ENCODE measurements around the gene DUSP9. TPM values are rescaled to one million over a fixed set of nuclear protein-coding genes. Genes with fewer than 3 reads are reported as not detected.

The DUSP9 gene
- total RNA-seq, 1 donor from 2014 or later: not detected

- intact Hi-C loops (cut with DNase I): no loop called here
- H3K4me1 ChIP-seq: no peaks in the 10 kb centered on the region
- ATAC-seq: no peak
- no peaks in the 10 kb centered on the region for H3K36me3 ChIP-seq
- peak; percentile 39 for DNase-seq
- H3K4me3 ChIP-seq: no peak overlapping the region
- no peaks in the 10 kb centered on the region for H3K9me3 ChIP-seq
- H3K27ac ChIP-seq: no peak overlapping the region
- TF ChIP-seq CTCF (IDR thresholded peaks at IDR 0.05): no peak
- H3K27me3 ChIP-seq: no peaks in the 10 kb centered on the region
These were observed 13.3 kb upstream of the DUSP9 start for GRCh38 chrX:153633607-153634180.

GRCh38 chrX:153634236-153634635, 12.8 kb upstream of the DUSP9 start:
- ATAC-seq (no peak), DNase-seq (no peak)
- intact Hi-C loops (cut with DNase I): no loop called here
- no peaks in the 10 kb centered on the region for H3K4me1 ChIP-seq
- no peaks in the 10 kb centered on the region for H3K27me3 ChIP-seq
- no peak overlapping the region for H3K27ac ChIP-seq
- no peaks in the 10 kb centered on the region for H3K9me3 ChIP-seq
- TF ChIP-seq CTCF (IDR thresholded peaks at IDR 0.05): no peak
- H3K36me3 ChIP-seq: no peaks in the 10 kb centered on the region
- no peak overlapping the region for H3K4me3 ChIP-seq

- Histone ChIP-seq H3K9me3 (no peaks in the 10 kb centered on the region), H3K27me3 (no peaks in the 10 kb centered on the region), H3K27ac (no peak overlapping the region), H3K4me1 (no peaks in the 10 kb centered on the region), H3K4me3 (no peak overlapping the region), H3K36me3 (no peaks in the 10 kb centered on the region)
- DNase-seq (no peak), ATAC-seq (no peak)
- intact Hi-C loops (cut with DNase I): no loop called here
- no peak for TF ChIP-seq CTCF (IDR thresholded peaks at IDR 0.05)
These were observed 12.2 kb upstream of the DUSP9 start for GRCh38 chrX:153634832-153635231.

DNA sequence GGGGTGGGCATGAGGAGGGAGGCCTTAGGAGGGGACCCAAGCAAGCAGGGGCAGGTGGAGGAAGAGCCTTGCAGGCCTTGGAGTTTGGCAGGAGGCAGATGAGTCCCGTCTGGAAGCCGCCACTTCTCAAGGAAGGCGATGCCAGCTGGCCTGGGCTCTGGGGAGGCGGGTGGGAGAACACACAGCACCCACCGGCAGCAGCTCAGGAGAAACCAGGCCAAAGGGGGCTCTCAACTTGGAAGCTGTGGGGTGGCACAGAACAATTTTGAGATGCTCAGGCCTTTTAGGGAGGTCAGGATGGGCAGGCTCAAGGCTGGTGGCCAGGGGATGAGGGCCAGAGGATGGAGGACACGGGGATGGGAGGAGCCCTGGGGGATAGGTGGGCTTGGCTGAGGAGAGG, 11.6 kb upstream of the DUSP9 start:
- ATAC-seq: no peak

GRCh38 chrX:153635788-153636668, 11.0 kb upstream of the DUSP9 start:
- DNase-seq (peak; percentile 56), ATAC-seq (peak; percentile 54)
- no peaks in the 10 kb centered on the region for H3K4me1 ChIP-seq
- no peak overlapping the region for H3K4me3 ChIP-seq
- H3K27me3 ChIP-seq: peaks cover 2% of the 10 kb centered on the region
- H3K9me3 ChIP-seq: no peaks in the 10 kb centered on the region
- intact Hi-C loops (cut with DNase I): no loop called here
- peak; percentile 13 for TF ChIP-seq CTCF (IDR thresholded peaks at IDR 0.05)
- H3K36me3 ChIP-seq: no peaks in the 10 kb centered on the region
- H3K27ac ChIP-seq: no peak overlapping the region

More for the DNA sequence above, 11.6 kb upstream of the DUSP9 start:
- Histone ChIP-seq H3K27me3 (no peaks in the 10 kb centered on the region), H3K4me1 (no peaks in the 10 kb centered on the region), H3K9me3 (no peaks in the 10 kb centered on the region), H3K27ac (no peak overlapping the region), H3K4me3 (no peak overlapping the region), H3K36me3 (no peaks in the 10 kb centered on the region)
- no peak for TF ChIP-seq CTCF (IDR thresholded peaks at IDR 0.05)
- intact Hi-C loops (cut with DNase I): no loop called here
- no peak for DNase-seq
